CD4-positive, alpha-beta T cell (primary cell): ENCODE results near the gene NFATC1. TPM values are rescaled to one million over a fixed set of nuclear protein-coding genes. Genes with fewer than 3 reads are reported as not detected.
"Not testable (repeated sequence)": the region's sequence is repeated elsewhere in the genome, so short reads cannot be mapped to it uniquely, and the experiment has no call there.

Experiments used
- ATAC-seq: fragments of 200-7000 bp; cut with Tn5 transposase; one replicate; pipeline ENCODE4 v1.10.0; 2022; ENCODE audit warnings: mild to moderate bottlenecking; ENCODE audit not compliant: poor library complexity
- CTCF ChIA-PET: fragments of 350-600 bp; sonication (Branson Sonifier 250); formaldehyde crosslinking; loops from one replicate; lab custom pipeline; 2021; ENCODE audit warnings: antibody characterized with exemption, inconsistent platforms; lab: Charles Lee
- POLR2A ChIA-PET: fragments of 350-600 bp; sonication (Branson Sonifier 250); formaldehyde crosslinking; loops from one replicate; lab custom pipeline; 2021; ENCODE audit warnings: antibody characterized with exemption, inconsistent platforms; lab: Charles Lee
- DNase-seq, 14 experiments: peaks; one replicate each; pipeline ENCODE4 v3.0.0-alpha.2; 2013 to 2020; ENCODE audit warnings: mixed read lengths in 2 of 14
- H3K27ac ChIP-seq, 2 donors: one replicate each; pipeline versions ENCODE4 v1.5.1 to v1.7.0; 2013; ENCODE audit warnings: low read length in 2 of 2, low read depth in 1 of 2, mild to moderate bottlenecking in 1 of 2
- H3K27me3 ChIP-seq, 2 experiments: 1 replicate in 1 of 2; 2 replicates in 1 of 2; pipeline versions ENCODE4 v1.6.1 to v1.7.0; 2013; ENCODE audit warnings: low read length in 2 of 2, control low read depth in 1 of 2, mild to moderate bottlenecking in 1 of 2, moderate library complexity in 1 of 2; ENCODE audit not compliant: insufficient read depth in 2 of 2, control insufficient read depth in 1 of 2
- H3K36me3 ChIP-seq: one replicate; pipeline ENCODE4 v1.6.1; 2013; ENCODE audit warnings: low read length, control low read depth; ENCODE audit not compliant: insufficient read depth
- H3K4me1 ChIP-seq: one replicate; pipeline ENCODE4 v1.6.1; 2013; ENCODE audit warnings: low read length, control low read depth; ENCODE audit not compliant: insufficient read depth
- H3K4me3 ChIP-seq: one replicate; pipeline ENCODE4 v1.5.1; 2013; ENCODE audit warnings: mild to moderate bottlenecking, low read length, moderate library complexity
- H3K9me3 ChIP-seq, 2 experiments: 1 replicate in 1 of 2; 2 replicates in 1 of 2; pipeline versions ENCODE4 v1.6.1 to v1.7.0; 2013; ENCODE audit warnings: low read length in 2 of 2, mild to moderate bottlenecking in 2 of 2, control low read depth in 1 of 2, moderate library complexity in 1 of 2; ENCODE audit not compliant: control insufficient read depth in 1 of 2, insufficient read depth in 1 of 2
- H3K27ac Mint-ChIP-seq: one replicate; pipeline ENCODE4 v1.8.0; 2020; ENCODE audit warnings: mixed read lengths
- H3K27me3 Mint-ChIP-seq: one replicate; pipeline ENCODE4 v1.8.0; 2021; ENCODE audit warnings: mixed read lengths
- H3K36me3 Mint-ChIP-seq: one replicate; pipeline ENCODE4 v1.8.0; 2021; ENCODE audit warnings: low read depth, mixed read lengths
- H3K4me1 Mint-ChIP-seq: one replicate; pipeline ENCODE4 v1.8.0; 2021; ENCODE audit warnings: low read depth, mixed read lengths
- H3K4me3 Mint-ChIP-seq: one replicate; pipeline ENCODE4 v1.8.0; 2020; ENCODE audit warnings: mild to moderate bottlenecking, mixed read lengths
- H3K9me3 Mint-ChIP-seq: one replicate; pipeline ENCODE4 v1.8.0; 2020; ENCODE audit warnings: mixed read lengths
- intact Hi-C, 2 experiments: fragments of 100-400 bp; cut with DNase I in 1 of 2; cut with micrococcal nuclease in 1 of 2; formaldehyde crosslinking; loops; one replicate each; pipeline versions ENCODE4 v1.15.1 to v1.9.0; 2023 to 2025; cut with DNase I, micrococcal nuclease
- total RNA-seq, 174 experiments: library from RNA in 2 of 174; stranded (reverse) in 2 of 174; gene quantifications; one replicate each; pipeline ENCODE4 v1.2.3 and lab custom pipeline; 2021 to 2026
- TF ChIP-seq, protein P1 (sequence below): fragments of 200-600 bp; IDR thresholded peaks from one replicate; pipeline ENCODE4 v1.8.0; 2022; ENCODE audit warnings: antibody characterized with exemption, mild to moderate bottlenecking

Gene NFATC1
- total RNA-seq, 2 experiments from 2014 or later, result 107 to 113 TPM

- no peaks in the 10 kb centered on the region for H3K9me3 Mint-ChIP-seq
- peaks cover 29% of the 10 kb centered on the region for H3K36me3 Mint-ChIP-seq
- no peaks in the 10 kb centered on the region for H3K27me3 Mint-ChIP-seq
- DNase-seq (peak in 1 of 14 experiments; percentile 0), ATAC-seq (no peak)
- H3K9me3 ChIP-seq, result no peaks in the 10 kb centered on the region
- TF ChIP-seq, protein P1, sequence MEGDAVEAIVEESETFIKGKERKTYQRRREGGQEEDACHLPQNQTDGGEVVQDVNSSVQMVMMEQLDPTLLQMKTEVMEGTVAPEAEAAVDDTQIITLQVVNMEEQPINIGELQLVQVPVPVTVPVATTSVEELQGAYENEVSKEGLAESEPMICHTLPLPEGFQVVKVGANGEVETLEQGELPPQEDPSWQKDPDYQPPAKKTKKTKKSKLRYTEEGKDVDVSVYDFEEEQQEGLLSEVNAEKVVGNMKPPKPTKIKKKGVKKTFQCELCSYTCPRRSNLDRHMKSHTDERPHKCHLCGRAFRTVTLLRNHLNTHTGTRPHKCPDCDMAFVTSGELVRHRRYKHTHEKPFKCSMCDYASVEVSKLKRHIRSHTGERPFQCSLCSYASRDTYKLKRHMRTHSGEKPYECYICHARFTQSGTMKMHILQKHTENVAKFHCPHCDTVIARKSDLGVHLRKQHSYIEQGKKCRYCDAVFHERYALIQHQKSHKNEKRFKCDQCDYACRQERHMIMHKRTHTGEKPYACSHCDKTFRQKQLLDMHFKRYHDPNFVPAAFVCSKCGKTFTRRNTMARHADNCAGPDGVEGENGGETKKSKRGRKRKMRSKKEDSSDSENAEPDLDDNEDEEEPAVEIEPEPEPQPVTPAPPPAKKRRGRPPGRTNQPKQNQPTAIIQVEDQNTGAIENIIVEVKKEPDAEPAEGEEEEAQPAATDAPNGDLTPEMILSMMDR, result no peak
- H3K27ac ChIP-seq, result no peak overlapping the region
- H3K4me3 ChIP-seq, result no peak overlapping the region
- CTCF ChIA-PET, result no interaction called here
- intact Hi-C loops, result no loop called here
- POLR2A ChIA-PET, result no interaction called here
- no peaks in the 10 kb centered on the region for H3K27me3 ChIP-seq
- peaks cover 12% of the 10 kb centered on the region for H3K4me1 Mint-ChIP-seq
- no peak overlapping the region for H3K4me3 Mint-ChIP-seq
- no peak overlapping the region for H3K27ac Mint-ChIP-seq
- peaks cover 47% of the 10 kb centered on the region for H3K36me3 ChIP-seq
- peaks cover 11% of the 10 kb centered on the region for H3K4me1 ChIP-seq
Measured at GRCh38 chr18:79481046-79481790, 85.5 kb downstream of the NFATC1 start.

DNA sequence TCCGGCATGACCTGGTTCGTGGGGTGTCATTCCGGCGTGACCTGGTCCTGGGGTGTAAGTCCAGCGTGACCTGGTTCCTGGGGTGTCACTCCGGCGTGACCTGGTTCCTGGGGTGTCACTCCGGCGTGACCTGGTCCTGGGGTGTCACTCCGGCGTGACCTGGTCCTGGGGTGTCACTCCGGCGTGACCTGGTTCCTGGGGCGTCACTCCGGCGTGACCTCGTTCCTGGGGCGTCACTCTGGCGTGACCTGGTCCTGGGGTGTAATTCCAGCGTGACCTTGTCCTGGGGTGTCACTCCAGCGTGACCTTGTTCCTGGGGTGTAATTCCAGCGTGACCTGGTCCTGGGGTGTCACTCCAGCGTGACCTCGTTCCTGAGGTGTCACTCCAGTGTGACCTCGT, 87.7 kb downstream of the NFATC1 start:
- H3K36me3 Mint-ChIP-seq, result peaks cover 26% of the 10 kb centered on the region
- H3K27ac Mint-ChIP-seq, H3K9me3 ChIP-seq, H3K4me3 ChIP-seq, POLR2A ChIA-PET, H3K27me3 ChIP-seq, H3K27me3 Mint-ChIP-seq, H3K4me1 ChIP-seq, ATAC-seq, H3K4me3 Mint-ChIP-seq, CTCF ChIA-PET, H3K4me1 Mint-ChIP-seq, H3K9me3 Mint-ChIP-seq, intact Hi-C loops, H3K27ac ChIP-seq: not testable (repeated sequence)
- H3K36me3 ChIP-seq, result peaks cover 51% of the 10 kb centered on the region
- peak in 1 of 14 experiments; percentile 1 for DNase-seq

- intact Hi-C loops, result no loop called here
- ChIA-PET CTCF (no interaction called here), POLR2A (no interaction called here)
- Mint-ChIP-seq H3K4me3 (no peak overlapping the region), H3K4me1 (peaks cover 5% of the 10 kb centered on the region), H3K27ac (no peak overlapping the region), H3K36me3 (peaks cover 28% of the 10 kb centered on the region), H3K27me3 (no peaks in the 10 kb centered on the region), H3K9me3 (no peaks in the 10 kb centered on the region)
- H3K27me3 ChIP-seq, result no peaks in the 10 kb centered on the region
- peaks cover under 1% of the 10 kb centered on the region for H3K4me1 ChIP-seq
- TF ChIP-seq, protein P1, result no peak
- no peak overlapping the region for H3K27ac ChIP-seq
- H3K9me3 ChIP-seq, result no peaks in the 10 kb centered on the region
- H3K36me3 ChIP-seq, result peaks cover 50% of the 10 kb centered on the region
- ATAC-seq, result no peak
- H3K4me3 ChIP-seq, result no peak overlapping the region
- peak in 1 of 14 experiments; percentile 0 for DNase-seq
Measured at GRCh38 chr18:79483971-79484491, 88.3 kb downstream of the NFATC1 start.
